Measurements from ENCODE around the gene TBXAS1.

GRCh38 chr7:139871820-139872219 lies 42.8 kb downstream of the TBXAS1 start:
- no peak for TF ChIP-seq CTCF (IDR thresholded peaks at IDR 0.05)
- no peak for TF ChIP-seq POLR2A (IDR thresholded peaks at IDR 0.05)

Measured in heart left ventricle (tissue), 13 donors.